Stimulated activated CD4-positive, alpha-beta T cell treated with anti-CD3 and anti-CD28 coated beads, Interleukin-2, amount 100 ng/mL, for 48 hours (primary cell): ENCODE results near the gene TRIM5.

Experiments
- DNase-seq, 2 donors: peaks; one replicate each; pipeline ENCODE4 v3.0.0-alpha.2; 2020

The TRIM5 gene

GRCh38 chr11:5621580-5621979, 63.3 kb downstream of the TRIM5 start:
- DNase-seq: no peak

GRCh38 chr11:5620651-5621521, 64.0 kb downstream of the TRIM5 start:
- DNase-seq: no peak

- no peak for DNase-seq
Measured at GRCh38 chr11:5618807-5619206, 66.1 kb downstream of the TRIM5 start.
